Measurements from ENCODE around the gene LBX2.
A peak's percentile ranks its signal among the peaks of the same experiment; 100 is the strongest.

Gene LBX2

GRCh38 chr2:74499267-74499939 is at the start of gene LBX2:
Gene LBX2, minus strand, starts transcription at chr2:74499603. Its CDS starts 66 bp downstream, at chr2:74499537.
- no peak for DNase-seq

GRCh38 chr2:74548285-74548899 is 49.0 kb upstream of the LBX2 start:
- no peak for DNase-seq

- no peak for DNase-seq
Observed at GRCh38 chr2:74546004-74546403, 46.6 kb upstream of the LBX2 start.

GRCh38 chr2:74544634-74545033 is 45.2 kb upstream of the LBX2 start:
- DNase-seq: no peak

GRCh38 chr2:74542978-74543377 is 43.6 kb upstream of the LBX2 start:
- no peak for DNase-seq

- no peak for DNase-seq
Observed at GRCh38 chr2:74540291-74540690, 40.9 kb upstream of the LBX2 start.

GRCh38 chr2:74538881-74539339 is 39.5 kb upstream of the LBX2 start:
- DNase-seq: no peak

GRCh38 chr2:74537140-74537539 is 37.7 kb upstream of the LBX2 start:
- no peak for DNase-seq

GRCh38 chr2:74536166-74536950 is 37.0 kb upstream of the LBX2 start:
- DNase-seq: no peak

GRCh38 chr2:74535440-74535965 is 36.1 kb upstream of the LBX2 start:
- DNase-seq: no peak

GRCh38 chr2:74534411-74534810 is 35.0 kb upstream of the LBX2 start:
- DNase-seq: no peak

- no peak for DNase-seq
Observed at GRCh38 chr2:74533464-74533863, 34.1 kb upstream of the LBX2 start.

- peak; percentile 68 for DNase-seq
Observed at GRCh38 chr2:74532222-74532621, 32.8 kb upstream of the LBX2 start.

- no peak for DNase-seq
Observed at GRCh38 chr2:74531666-74532065, 32.3 kb upstream of the LBX2 start.

GRCh38 chr2:74530239-74531187 is 31.1 kb upstream of the LBX2 start:
- DNase-seq: peak; percentile 33

- peak; percentile 97 for DNase-seq
Observed at GRCh38 chr2:74529357-74530238, 30.2 kb upstream of the LBX2 start, which contains the start of the genes AUP1 and HTRA2. Gene AUP1, minus strand, starts transcription at chr2:74529706. Its CDS starts 77 bp downstream, at chr2:74529629. Gene HTRA2, plus strand, starts transcription at chr2:74529933. Its CDS starts 74 bp downstream, at chr2:74530007.

- no peak for DNase-seq
Observed at GRCh38 chr2:74528600-74529356, 29.4 kb upstream of the LBX2 start.

- DNase-seq: no peak
Observed at GRCh38 chr2:74527741-74528140, 28.3 kb upstream of the LBX2 start.

GRCh38 chr2:74526649-74527230 is 27.3 kb upstream of the LBX2 start:
- no peak for DNase-seq
